CD1c-positive myeloid dendritic cell (primary cell): ENCODE results near the gene NRSN1.
"Not testable (repeated sequence)": the region's sequence is repeated elsewhere in the genome, so short reads cannot be mapped to it uniquely, and the experiment has no call there.

Experiments used
- DNase-seq: peaks from one replicate; pipeline ENCODE4 v3.0.0-alpha.2; 2016; ENCODE audit errors: extremely low spot score

Gene NRSN1

GRCh38 chr6:24142733-24143132 is 16.7 kb downstream of the NRSN1 start:
- not testable (repeated sequence) for DNase-seq

GRCh38 chr6:24145690-24146131 is 19.7 kb downstream of the NRSN1 start:
- no peak for DNase-seq

DNA sequence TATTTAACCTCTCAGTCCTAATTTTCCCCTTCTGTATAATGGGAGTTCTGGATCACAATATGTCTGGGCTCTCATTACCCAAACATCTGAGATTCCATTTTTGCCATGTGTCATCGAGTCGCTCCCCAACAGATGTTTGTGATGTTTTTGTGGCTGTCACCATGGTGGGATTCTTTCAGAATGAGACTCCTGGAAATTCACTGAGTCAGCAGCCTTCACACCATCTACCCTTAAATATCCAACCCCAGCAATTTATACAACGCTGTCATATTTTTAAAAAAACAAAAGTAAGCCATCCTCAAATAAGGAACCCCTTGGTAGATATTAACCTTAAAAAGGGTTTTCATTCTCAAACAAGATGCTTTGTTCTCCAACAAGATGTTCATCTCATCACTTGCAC is 20.9 kb downstream of the NRSN1 start:
- no peak for DNase-seq

GRCh38 chr6:24147511-24148153 is 21.6 kb downstream of the NRSN1 start:
- DNase-seq = no peak

- no peak for DNase-seq
Observed at GRCh38 chr6:24148154-24148570, 22.1 kb downstream of the NRSN1 start.

DNA sequence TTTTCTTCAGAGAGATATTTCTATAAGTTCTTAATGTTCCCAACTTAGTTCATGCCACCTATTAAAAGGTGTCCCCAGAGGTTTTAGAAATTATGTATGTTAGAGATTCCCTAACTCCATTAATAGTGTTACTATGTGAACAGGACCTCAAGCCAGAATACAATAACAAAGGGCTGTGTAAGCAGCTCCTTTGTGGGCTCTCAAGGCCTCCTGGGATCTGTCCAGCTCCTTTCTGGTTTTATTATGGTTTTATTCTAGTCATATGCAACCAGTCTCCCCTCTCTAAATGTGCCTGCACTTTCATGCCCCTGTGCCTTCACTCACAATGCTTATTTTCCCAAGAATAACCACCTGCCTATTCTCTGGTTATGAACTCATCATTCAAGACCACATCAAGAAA is 22.7 kb downstream of the NRSN1 start:
- no peak for DNase-seq

- no peak for DNase-seq
Observed at GRCh38 chr6:24149296-24149695, 23.3 kb downstream of the NRSN1 start.

- no peak for DNase-seq
Observed at GRCh38 chr6:24149836-24150235, 23.8 kb downstream of the NRSN1 start.

DNA sequence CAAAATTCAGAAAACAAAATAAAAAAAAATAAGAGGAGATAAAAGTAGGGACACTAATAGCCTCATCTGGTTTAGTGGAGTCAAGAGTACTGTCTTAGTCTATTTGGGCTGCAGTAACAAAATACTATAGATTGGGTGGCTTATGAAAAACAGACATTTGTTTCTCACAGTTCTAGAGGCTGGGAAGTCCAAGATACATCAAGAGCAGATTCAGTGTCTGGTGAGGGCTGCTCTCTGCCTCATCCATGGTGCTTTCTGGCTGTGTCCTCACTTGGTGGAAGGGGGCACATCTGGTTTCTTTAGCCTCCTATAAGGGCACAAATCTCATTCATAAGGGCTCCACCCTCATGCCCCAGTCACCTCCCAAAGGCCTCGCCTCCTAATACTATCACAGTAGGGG is 26.0 kb downstream of the NRSN1 start:
- no peak for DNase-seq

- DNase-seq = no peak
Observed at GRCh38 chr6:24154121-24154520, 28.1 kb downstream of the NRSN1 start.

- no peak for DNase-seq
Observed at GRCh38 chr6:24157886-24158285, 31.9 kb downstream of the NRSN1 start.

DNA sequence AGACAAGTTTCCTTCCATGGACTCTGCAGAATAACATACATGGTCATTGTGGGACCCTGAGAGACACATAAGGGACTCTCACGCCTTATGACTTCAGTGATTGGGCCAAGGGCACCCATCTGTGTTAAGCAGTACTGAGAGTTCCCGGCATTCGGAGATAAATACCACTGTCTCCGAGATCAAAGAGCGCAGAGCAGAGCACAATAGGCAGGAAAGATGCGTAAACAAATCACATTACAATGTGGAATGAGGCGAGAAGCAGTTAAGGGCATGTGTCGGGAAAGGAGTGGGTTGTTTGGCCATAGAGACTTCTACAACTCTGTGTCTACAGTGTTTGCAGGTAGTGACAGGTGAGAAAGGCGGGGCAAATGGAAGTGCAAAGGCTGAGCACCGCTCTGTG is 57.6 kb downstream of the NRSN1 start:
- DNase-seq = no peak

GRCh38 chr6:24186349-24186748 is 60.3 kb downstream of the NRSN1 start:
- no peak for DNase-seq

- DNase-seq = no peak
Observed at GRCh38 chr6:24187965-24188577, 62.1 kb downstream of the NRSN1 start.

DNA sequence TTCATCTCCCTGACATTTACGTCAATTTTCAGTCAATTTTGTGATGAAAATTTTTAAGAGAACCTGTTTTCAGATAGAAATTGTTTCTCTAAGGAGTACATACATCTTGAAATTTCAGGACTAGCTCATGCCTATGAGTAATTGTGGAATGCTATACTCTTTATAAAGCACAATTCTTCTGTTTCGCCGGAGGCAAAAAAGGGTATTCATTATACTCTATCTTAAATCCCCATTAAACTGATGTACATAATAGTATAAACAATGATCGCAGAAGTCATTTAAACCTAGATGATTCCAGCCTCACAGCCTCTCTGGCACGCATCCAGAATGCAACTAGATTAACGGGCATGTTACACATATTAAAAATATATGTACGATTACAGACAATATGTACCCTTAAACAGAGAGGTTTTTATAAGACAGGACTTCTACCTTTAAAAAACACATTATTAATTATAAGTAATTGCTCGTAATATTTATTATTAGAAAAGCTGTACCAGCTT is 62.6 kb downstream of the NRSN1 start:
- no peak for DNase-seq

DNA sequence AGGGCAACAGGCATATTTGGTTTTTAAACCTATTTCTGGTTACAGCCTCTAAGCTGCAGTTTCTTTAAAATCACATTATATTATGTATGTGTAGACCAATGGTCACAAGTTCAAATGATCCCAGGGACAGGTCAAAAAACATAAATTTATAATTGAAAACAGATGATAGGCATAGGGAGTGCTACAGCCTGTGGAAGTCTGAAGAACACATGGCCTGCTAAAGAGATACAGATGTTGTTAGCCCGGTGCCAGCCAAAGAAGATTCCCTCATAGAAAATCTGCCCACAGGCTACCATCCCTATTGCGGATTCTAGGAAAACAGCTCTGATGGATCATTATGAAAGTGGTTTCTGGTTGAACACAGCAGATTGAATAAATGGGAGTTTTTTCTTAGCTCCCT is 65.3 kb downstream of the NRSN1 start:
- no peak for DNase-seq

GRCh38 chr6:24193364-24193763 is 67.3 kb downstream of the NRSN1 start:
- no peak for DNase-seq

DNA sequence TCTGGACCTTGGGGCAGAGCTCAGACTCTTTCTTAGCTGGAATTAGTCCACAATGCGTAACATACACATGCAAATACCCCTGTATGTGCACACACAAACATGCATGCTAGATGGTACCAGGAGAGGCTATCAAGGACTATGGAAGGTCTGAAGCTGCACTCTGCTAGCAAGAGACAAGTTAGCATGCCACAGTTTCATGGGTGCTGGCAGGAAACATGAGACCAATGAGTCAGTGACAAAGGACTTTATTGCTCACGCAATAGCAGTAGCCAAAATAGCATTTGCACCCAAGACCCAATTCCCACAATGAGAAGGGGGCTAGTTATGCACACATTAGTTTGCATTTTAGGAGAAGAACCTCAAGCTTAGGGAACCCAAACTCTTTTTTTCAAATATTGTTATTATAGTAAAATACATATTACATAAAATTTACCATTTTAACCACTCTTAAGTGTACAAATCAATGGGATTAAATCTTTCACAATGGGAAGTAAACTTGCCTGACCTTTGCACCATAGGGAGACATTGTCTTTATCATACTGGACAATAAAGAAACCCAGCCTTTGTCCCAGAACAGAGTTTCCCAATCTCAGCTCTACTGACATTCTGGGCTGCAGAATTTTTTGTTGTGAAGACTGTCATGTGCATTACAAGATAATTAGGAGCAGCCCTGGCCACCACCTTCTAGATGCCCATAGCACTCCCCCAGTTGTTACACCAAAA is 69.1 kb downstream of the NRSN1 start:
- DNase-seq = no peak

DNA sequence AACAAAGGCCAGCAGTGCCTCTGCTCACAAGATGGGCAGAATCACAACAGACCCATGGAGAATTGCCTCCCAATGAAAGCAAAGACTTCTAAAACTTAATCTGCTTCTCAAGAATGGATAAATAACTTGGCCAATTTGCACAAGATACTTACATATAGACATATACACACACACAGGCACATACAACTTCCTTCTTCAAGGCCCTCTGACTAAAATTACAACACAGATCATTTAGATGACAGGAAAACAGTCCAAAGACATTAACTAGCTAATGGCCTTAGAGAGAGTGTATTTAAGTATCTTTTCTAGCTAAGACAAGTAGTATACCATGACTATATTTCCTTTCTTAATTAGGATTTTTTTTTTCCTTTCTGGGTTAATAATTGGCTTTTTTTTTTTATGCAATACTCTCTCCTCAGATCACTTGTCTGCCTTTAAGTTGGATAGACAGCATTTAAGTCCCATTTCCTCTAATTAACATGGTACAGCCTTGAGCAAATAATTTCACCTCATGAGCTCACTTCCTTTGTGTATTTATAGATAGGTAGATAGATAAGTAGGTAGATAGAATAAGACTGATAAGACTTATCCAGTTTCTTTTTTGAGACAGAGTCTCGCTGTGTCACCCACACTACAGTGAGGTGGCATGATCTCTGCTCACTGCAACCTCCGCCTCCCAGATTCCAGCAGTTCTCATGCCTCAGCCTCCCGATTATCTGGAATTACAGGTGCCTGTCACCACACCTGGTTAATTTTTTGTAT is 70.0 kb downstream of the NRSN1 start:
- DNase-seq = no peak
